Mesothelial cell of epicardium (in vitro differentiated cells): ENCODE results near the gene SERPINE3. TPM values are rescaled to one million over a fixed set of nuclear protein-coding genes. Genes with fewer than 3 reads are reported as not detected.

Experiments
- DNase-seq, 2 experiments: peaks; one replicate each; pipeline ENCODE4 v3.0.0; 2021; ENCODE audit warnings: low spot score in 2 of 2; ENCODE audit not compliant: unreplicated experiment in 2 of 2
- H3K27ac Mint-ChIP-seq: 2 replicates; pipeline ENCODE4 v1.8.0; 2021; ENCODE audit warnings: mixed read lengths
- H3K27me3 Mint-ChIP-seq: 2 replicates; pipeline ENCODE4 v1.8.0; 2021; ENCODE audit warnings: low read depth, mixed read lengths
- H3K36me3 Mint-ChIP-seq: 2 replicates; pipeline ENCODE4 v1.8.0; 2021; ENCODE audit warnings: mixed read lengths
- H3K4me1 Mint-ChIP-seq: 2 replicates; pipeline ENCODE4 v1.8.0; 2021; ENCODE audit warnings: mixed read lengths
- H3K4me3 Mint-ChIP-seq: 2 replicates; pipeline ENCODE4 v1.8.0; 2021; ENCODE audit warnings: mild to moderate bottlenecking, moderate library complexity, mixed read lengths
- H3K9me3 Mint-ChIP-seq: 2 replicates; pipeline ENCODE4 v1.8.0; 2021; ENCODE audit warnings: mixed read lengths
- total RNA-seq: library from RNA; stranded (reverse); gene quantifications from 3 replicates; pipeline ENCODE4 v1.2.1, GENCODE V29; 2021
- TF ChIP-seq, protein P1 (sequence below): fragments of 200-600 bp; sonication (generic); IDR thresholded peaks from one replicate; pipeline ENCODE4 v1.5.0; 2021; ENCODE audit warnings: antibody characterized with exemption; ENCODE audit not compliant: unreplicated experiment

Gene SERPINE3
- total RNA-seq, 1 donor from 2014 or later: 0.31 TPM

DNA sequence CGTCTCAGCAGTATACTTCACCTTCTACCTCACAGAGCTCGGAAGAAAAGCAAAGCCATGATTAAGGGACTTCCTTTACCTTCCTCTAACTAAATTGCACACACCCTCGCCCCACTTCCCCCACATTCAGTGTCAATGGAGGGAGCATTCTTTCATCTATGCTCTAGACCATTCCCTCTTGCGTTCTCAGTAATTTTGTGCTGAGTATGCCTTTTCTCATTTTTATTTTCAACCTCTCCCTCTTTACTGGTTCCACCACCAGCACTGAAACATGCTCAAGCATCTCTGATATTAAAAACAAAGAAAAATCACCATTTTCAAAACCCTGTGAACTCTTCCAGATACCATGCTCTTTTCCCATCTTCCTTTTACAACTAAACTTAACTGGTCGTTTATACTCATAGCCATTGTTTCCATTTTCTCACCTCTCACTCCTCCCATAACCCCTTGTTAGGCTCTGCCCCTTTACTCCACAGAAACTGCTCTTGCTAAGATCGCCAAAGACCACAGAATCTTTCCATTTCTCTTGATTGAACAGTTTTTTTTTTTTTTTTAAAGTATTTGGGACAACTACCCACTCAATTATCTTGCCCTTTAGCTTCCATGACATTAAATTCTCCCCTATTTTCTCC lies 32.4 kb downstream of the SERPINE3 start:
- no peak for DNase-seq
- TF ChIP-seq, protein P1, sequence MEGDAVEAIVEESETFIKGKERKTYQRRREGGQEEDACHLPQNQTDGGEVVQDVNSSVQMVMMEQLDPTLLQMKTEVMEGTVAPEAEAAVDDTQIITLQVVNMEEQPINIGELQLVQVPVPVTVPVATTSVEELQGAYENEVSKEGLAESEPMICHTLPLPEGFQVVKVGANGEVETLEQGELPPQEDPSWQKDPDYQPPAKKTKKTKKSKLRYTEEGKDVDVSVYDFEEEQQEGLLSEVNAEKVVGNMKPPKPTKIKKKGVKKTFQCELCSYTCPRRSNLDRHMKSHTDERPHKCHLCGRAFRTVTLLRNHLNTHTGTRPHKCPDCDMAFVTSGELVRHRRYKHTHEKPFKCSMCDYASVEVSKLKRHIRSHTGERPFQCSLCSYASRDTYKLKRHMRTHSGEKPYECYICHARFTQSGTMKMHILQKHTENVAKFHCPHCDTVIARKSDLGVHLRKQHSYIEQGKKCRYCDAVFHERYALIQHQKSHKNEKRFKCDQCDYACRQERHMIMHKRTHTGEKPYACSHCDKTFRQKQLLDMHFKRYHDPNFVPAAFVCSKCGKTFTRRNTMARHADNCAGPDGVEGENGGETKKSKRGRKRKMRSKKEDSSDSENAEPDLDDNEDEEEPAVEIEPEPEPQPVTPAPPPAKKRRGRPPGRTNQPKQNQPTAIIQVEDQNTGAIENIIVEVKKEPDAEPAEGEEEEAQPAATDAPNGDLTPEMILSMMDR: no peak
- H3K4me1 Mint-ChIP-seq: no peaks in the 10 kb centered on the region
- H3K9me3 Mint-ChIP-seq: no peaks in the 10 kb centered on the region
- no peak overlapping the region for H3K27ac Mint-ChIP-seq
- no peak overlapping the region for H3K4me3 Mint-ChIP-seq
- H3K36me3 Mint-ChIP-seq: peaks cover 27% of the 10 kb centered on the region
- no peaks in the 10 kb centered on the region for H3K27me3 Mint-ChIP-seq

DNA sequence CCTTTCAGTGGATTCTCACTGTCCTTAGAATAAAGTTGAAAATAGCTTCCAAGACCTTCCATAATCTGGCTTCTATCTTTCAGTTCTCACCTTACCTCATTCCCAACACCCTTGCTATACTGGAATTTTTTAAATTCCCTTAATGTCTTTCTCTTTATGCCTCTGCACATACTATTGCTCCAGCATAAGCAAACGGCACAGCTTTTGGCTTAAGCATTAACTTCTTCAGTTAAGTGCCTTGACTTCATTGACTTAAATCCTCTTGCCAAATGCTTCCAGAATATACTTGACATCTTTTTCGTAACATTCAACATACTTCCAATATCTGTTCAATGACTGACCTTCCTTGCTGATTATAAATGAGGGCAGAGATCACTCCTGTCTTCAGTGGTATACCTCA lies 34.0 kb downstream of the SERPINE3 start:
- H3K4me3 Mint-ChIP-seq: no peak overlapping the region
- no peaks in the 10 kb centered on the region for H3K27me3 Mint-ChIP-seq
- no peak for DNase-seq
- no peak overlapping the region for H3K27ac Mint-ChIP-seq
- H3K36me3 Mint-ChIP-seq: peaks cover 28% of the 10 kb centered on the region
- H3K4me1 Mint-ChIP-seq: no peaks in the 10 kb centered on the region
- H3K9me3 Mint-ChIP-seq: no peaks in the 10 kb centered on the region
- TF ChIP-seq, protein P1: no peak

DNA sequence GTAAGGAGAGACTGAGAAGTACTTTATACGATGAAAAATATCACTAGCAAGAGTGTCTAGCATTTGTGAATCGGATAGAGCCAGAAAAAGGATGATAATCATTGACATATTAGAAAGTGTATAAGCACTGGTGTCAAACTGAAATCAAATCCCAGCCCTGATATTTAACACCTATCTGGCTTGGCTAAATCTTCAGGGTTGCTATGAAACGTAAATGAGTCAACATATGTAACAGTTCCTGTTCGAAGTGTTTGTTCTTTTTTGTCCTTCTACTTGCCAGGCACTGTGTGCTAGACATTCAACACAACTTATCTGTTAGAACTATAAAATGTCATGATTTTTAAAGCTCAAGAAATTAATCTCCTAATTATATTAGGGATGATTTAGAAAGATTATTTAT lies 40.8 kb downstream of the SERPINE3 start:
- no peak overlapping the region for H3K4me3 Mint-ChIP-seq
- no peaks in the 10 kb centered on the region for H3K4me1 Mint-ChIP-seq
- H3K27me3 Mint-ChIP-seq: no peaks in the 10 kb centered on the region
- DNase-seq: no peak
- no peaks in the 10 kb centered on the region for H3K9me3 Mint-ChIP-seq
- TF ChIP-seq, protein P1: no peak
- peaks cover 17% of the 10 kb centered on the region for H3K36me3 Mint-ChIP-seq
- H3K27ac Mint-ChIP-seq: no peak overlapping the region

DNA sequence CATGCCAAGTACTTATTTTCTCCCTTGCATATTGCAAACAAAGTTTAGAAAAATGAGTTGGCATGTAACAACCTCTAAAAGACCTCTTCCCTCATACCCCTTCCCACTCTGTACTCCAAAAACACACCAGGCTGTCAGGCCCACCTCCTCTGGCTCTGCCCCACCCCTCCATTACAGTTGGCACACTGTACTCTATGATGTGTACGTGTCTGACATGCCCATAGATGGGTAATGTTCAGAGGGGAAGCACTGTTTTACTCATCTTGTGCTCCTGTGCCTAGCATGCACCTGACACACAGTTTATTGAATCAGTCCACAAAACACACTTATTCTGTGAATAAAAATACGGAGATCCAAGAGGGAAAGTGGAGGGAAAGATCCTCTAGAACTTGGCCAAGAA lies 45.6 kb downstream of the SERPINE3 start:
- no peak for DNase-seq
- Mint-ChIP-seq H3K36me3 (peaks cover 7% of the 10 kb centered on the region), H3K4me3 (no peak overlapping the region), H3K9me3 (no peaks in the 10 kb centered on the region), H3K27me3 (no peaks in the 10 kb centered on the region), H3K27ac (no peak overlapping the region), H3K4me1 (no peaks in the 10 kb centered on the region)
- TF ChIP-seq, protein P1: no peak

DNA sequence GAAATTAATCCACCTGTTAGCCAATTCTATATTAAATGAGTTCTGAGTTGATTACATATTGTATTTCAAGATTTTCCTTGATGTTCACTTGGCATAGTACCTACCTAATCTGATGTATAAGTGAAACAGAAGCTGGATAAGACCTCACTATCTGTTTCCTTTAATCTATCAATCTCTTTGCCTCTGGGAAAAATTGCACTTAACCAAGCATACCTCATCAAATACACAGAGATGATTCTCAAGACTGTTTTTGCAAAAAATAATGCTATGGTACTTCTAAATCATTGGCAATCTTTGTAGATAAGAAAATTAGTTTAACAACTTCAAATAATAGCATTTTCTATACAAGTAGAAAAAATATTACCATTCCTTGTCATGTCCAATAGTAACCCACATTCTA lies 55.2 kb downstream of the SERPINE3 start:
- no peaks in the 10 kb centered on the region for H3K27me3 Mint-ChIP-seq
- H3K36me3 Mint-ChIP-seq: peaks cover 3% of the 10 kb centered on the region
- H3K4me3 Mint-ChIP-seq: no peak overlapping the region
- H3K27ac Mint-ChIP-seq: no peak overlapping the region
- no peak for DNase-seq
- H3K4me1 Mint-ChIP-seq: peaks cover 13% of the 10 kb centered on the region
- TF ChIP-seq, protein P1: no peak
- peaks cover 11% of the 10 kb centered on the region for H3K9me3 Mint-ChIP-seq

DNA sequence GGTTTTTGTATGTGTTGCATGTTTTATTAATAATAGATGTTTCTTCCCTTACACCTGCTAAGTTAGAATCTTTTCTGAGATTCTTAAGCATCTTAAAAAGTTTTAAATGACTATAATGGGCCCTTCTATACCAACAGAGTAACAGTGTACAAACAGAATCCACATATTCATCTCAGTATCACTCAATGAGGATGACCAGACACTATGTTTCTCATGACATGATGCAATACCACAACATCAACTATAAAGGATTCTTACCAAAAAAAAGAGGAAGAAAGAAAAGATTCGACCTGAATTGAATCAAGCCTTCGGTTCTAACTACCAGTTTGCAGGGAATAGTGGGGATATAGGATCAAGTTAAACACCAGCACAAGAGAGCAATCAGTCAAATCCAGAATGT lies 56.9 kb downstream of the SERPINE3 start:
- DNase-seq: no peak
- TF ChIP-seq, protein P1: no peak
- peaks cover 12% of the 10 kb centered on the region for H3K9me3 Mint-ChIP-seq
- H3K36me3 Mint-ChIP-seq: peaks cover 4% of the 10 kb centered on the region
- H3K27ac Mint-ChIP-seq: no peak overlapping the region
- H3K27me3 Mint-ChIP-seq: no peaks in the 10 kb centered on the region
- H3K4me1 Mint-ChIP-seq: peaks cover 13% of the 10 kb centered on the region
- H3K4me3 Mint-ChIP-seq: no peak overlapping the region
